ENCODE measurements around the gene PTPRZ1.

The PTPRZ1 gene

GRCh38 chr7:121862591-121862990 is 10.4 kb upstream of the PTPRZ1 start:
- no peak for TF ChIP-seq CTCF (IDR thresholded peaks at IDR 0.05; ENCODE audit: insufficient read depth, low read length, poor library complexity, severe bottlenecking)
- TF ChIP-seq EZH2phosphoT487 (conservative IDR thresholded peaks at IDR 0.05; ENCODE audit: low read length): no peak
- H4K20me1 ChIP-seq (ENCODE audit: low read depth, low read length): no peaks in the 10 kb centered on the region
- H3K27me3 ChIP-seq (ENCODE audit: low read length): no peaks in the 10 kb centered on the region
- H3K9ac ChIP-seq (ENCODE audit: low read length): no peak overlapping the region
- no peaks in the 10 kb centered on the region for H3F3A ChIP-seq (ENCODE audit: insufficient read depth)
- no peak overlapping the region for H3K27ac ChIP-seq (ENCODE audit: low read depth, low read length)
- H3K4me3 ChIP-seq (ENCODE audit: insufficient read depth, low read length, poor library complexity, severe bottlenecking): no peak overlapping the region
- no peak overlapping the region for H2AFZ ChIP-seq (ENCODE audit: low read depth, low read length, severe bottlenecking)
- H3K4me2 ChIP-seq (ENCODE audit: low read depth, low read length, poor library complexity, severe bottlenecking): no peak overlapping the region
- H3K36me3 ChIP-seq (ENCODE audit: low read length): no peaks in the 10 kb centered on the region
- no peaks in the 10 kb centered on the region for H3K9me2 ChIP-seq (replicated peaks; ENCODE audit: insufficient read depth, low read length)
- H3K9me3 ChIP-seq (ENCODE audit: insufficient read depth, low read length): no peaks in the 10 kb centered on the region
- H3K79me2 ChIP-seq (ENCODE audit: insufficient read depth, low read length): no peaks in the 10 kb centered on the region

DNA sequence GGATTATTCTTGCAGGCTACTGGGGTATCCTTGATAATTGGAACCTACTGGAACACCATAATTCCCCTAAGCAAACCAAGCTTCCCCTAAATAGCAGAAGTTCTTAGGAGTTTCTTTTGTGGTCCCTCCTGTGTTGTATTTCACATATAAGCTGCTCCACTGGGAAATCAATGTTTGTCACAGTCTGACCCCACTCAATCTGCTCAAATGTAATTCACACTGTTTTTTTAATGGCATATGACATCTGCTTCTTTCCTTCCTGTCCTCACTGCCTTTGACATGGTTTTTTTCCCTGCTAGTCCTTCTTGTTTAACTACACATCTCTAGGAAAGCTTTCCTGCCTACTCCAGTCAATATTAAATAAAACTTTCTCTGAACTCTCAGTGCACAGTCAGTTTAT is 1.8 kb upstream of the PTPRZ1 start:
- Histone ChIP-seq H3K9me2 (replicated peaks; ENCODE audit: insufficient read depth, low read length) (no peaks in the 10 kb centered on the region), H3K79me2 (ENCODE audit: insufficient read depth, low read length) (no peaks in the 10 kb centered on the region), H3K27me3 (ENCODE audit: low read length) (no peaks in the 10 kb centered on the region), H3K4me3 (ENCODE audit: insufficient read depth, low read length, poor library complexity, severe bottlenecking) (no peak overlapping the region), H2AFZ (ENCODE audit: low read depth, low read length, severe bottlenecking) (no peak overlapping the region), H3K4me2 (ENCODE audit: low read depth, low read length, poor library complexity, severe bottlenecking) (no peak overlapping the region), H3K9me3 (ENCODE audit: insufficient read depth, low read length) (no peaks in the 10 kb centered on the region), H3K27ac (ENCODE audit: low read depth, low read length) (no peak overlapping the region), H3F3A (ENCODE audit: insufficient read depth) (no peaks in the 10 kb centered on the region), H3K9ac (ENCODE audit: low read length) (no peak overlapping the region), H4K20me1 (ENCODE audit: low read depth, low read length) (no peaks in the 10 kb centered on the region), H3K36me3 (ENCODE audit: low read length) (no peaks in the 10 kb centered on the region)
- no peak for TF ChIP-seq EZH2phosphoT487 (conservative IDR thresholded peaks at IDR 0.05; ENCODE audit: low read length)
- no peak for TF ChIP-seq CTCF (IDR thresholded peaks at IDR 0.05; ENCODE audit: insufficient read depth, low read length, poor library complexity, severe bottlenecking)

DNA sequence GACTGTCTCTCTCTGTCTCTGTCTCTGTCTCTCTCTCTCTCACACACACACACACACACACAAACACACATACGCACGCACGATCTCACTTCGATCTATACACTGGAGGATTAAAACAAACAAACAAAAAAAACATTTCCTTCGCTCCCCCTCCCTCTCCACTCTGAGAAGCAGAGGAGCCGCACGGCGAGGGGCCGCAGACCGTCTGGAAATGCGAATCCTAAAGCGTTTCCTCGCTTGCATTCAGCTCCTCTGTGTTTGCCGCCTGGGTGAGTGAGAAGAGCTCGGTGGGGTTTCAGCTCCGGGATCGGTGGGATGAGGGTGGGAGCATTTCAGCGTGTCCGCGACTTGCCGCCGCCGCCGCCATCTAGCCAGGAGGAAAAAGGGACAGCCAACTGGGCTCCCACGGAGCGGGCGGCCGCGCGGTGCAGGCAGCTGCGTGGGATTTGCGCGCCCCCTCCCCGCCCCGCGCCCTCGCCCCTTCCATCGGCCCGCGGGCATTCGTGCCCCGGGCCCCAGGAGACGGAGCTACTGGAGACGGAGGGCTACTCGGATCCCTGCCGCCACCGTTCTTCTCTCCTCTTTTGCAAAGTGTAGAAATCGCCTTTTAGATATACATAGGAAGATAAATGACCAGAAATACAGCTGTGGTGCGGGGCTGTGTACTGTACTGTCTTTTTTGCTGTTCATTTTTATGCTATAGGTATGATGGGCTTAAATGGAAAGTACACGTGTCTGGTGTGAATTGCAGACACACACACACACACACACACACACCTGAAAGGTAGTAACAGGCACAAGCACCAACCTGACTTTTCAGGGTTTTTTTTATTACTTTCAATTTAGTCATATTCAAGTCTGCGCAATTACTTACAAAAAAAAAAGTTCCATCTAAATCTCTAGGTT is 581 bp downstream of the PTPRZ1 start:
- no peak overlapping the region for H3K4me2 ChIP-seq (ENCODE audit: low read depth, low read length, poor library complexity, severe bottlenecking)
- H3K9ac ChIP-seq (ENCODE audit: low read length): no peak overlapping the region
- no peak overlapping the region for H3K4me3 ChIP-seq (ENCODE audit: insufficient read depth, low read length, poor library complexity, severe bottlenecking)
- no peaks in the 10 kb centered on the region for H4K20me1 ChIP-seq (ENCODE audit: low read depth, low read length)
- TF ChIP-seq EZH2phosphoT487 (conservative IDR thresholded peaks at IDR 0.05; ENCODE audit: low read length) (no peak), CTCF (IDR thresholded peaks at IDR 0.05; ENCODE audit: insufficient read depth, low read length, poor library complexity, severe bottlenecking) (no peak)
- H3K27me3 ChIP-seq (ENCODE audit: low read length): no peaks in the 10 kb centered on the region
- H2AFZ ChIP-seq (ENCODE audit: low read depth, low read length, severe bottlenecking): no peak overlapping the region
- no peaks in the 10 kb centered on the region for H3K9me3 ChIP-seq (ENCODE audit: insufficient read depth, low read length)
- no peaks in the 10 kb centered on the region for H3K9me2 ChIP-seq (replicated peaks; ENCODE audit: insufficient read depth, low read length)
- H3K79me2 ChIP-seq (ENCODE audit: insufficient read depth, low read length): no peaks in the 10 kb centered on the region
- H3K27ac ChIP-seq (ENCODE audit: low read depth, low read length): no peak overlapping the region
- no peaks in the 10 kb centered on the region for H3F3A ChIP-seq (ENCODE audit: insufficient read depth)
- no peaks in the 10 kb centered on the region for H3K36me3 ChIP-seq (ENCODE audit: low read length)

Measured in SU-DHL-6 (cell line).